ENCODE measurements around the gene SLC39A9. TPM values are rescaled to one million over a fixed set of nuclear protein-coding genes. Genes with fewer than 3 reads are reported as not detected.

The SLC39A9 gene
- total RNA-seq, 1 experiment from 2014 or later, result 39.8 TPM

DNA sequence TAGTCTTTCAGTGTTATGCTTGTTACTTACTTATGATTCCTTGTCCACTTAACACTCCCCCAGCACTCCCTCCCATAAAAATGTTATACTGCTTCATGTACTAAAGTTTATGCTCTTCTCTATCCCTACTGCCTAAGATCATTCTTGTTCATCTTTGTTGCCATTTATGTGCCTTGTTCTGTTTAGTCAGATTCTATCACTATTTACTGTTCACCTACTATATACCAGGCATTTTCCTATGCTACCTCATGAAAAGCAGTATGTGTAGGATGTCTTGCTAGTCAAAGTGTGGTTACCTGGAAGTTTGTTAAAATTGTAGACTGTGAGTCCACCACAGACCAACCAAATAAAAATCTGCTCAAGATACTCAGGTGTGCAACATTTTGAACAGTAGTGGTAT lies 24.3 kb upstream of the SLC39A9 start:
- no peak overlapping the region for H2AK5ac ChIP-seq (ENCODE audit: insufficient read length, low read length)
- Mint-ChIP-seq H3K4me3 (no peak overlapping the region), H3K27me3 (ENCODE audit: low read depth) (no peaks in the 10 kb centered on the region), H3K4me1 (peaks cover 3 to 8% of the 10 kb centered on the region in 2 experiments), H3K9me3 (peaks cover 0 to 3% of the 10 kb centered on the region in 2 experiments; a peak in 1 of 5 replicates), H3K36me3 (ENCODE audit: insufficient read depth in 1 of 3, low read depth in 3 of 3) (peaks cover 22 to 41% (median 34%) of the 10 kb centered on the region in 3 experiments; a peak in 6 of 7 replicates), H3K27ac (no peak overlapping the region)
- no peak overlapping the region for H4K91ac ChIP-seq (ENCODE audit: insufficient read length, low read depth, low read length)
- H4K20me1 ChIP-seq (ENCODE audit: control insufficient read depth, insufficient read depth, insufficient read length), result no peaks in the 10 kb centered on the region
- TF ChIP-seq, protein P1, sequence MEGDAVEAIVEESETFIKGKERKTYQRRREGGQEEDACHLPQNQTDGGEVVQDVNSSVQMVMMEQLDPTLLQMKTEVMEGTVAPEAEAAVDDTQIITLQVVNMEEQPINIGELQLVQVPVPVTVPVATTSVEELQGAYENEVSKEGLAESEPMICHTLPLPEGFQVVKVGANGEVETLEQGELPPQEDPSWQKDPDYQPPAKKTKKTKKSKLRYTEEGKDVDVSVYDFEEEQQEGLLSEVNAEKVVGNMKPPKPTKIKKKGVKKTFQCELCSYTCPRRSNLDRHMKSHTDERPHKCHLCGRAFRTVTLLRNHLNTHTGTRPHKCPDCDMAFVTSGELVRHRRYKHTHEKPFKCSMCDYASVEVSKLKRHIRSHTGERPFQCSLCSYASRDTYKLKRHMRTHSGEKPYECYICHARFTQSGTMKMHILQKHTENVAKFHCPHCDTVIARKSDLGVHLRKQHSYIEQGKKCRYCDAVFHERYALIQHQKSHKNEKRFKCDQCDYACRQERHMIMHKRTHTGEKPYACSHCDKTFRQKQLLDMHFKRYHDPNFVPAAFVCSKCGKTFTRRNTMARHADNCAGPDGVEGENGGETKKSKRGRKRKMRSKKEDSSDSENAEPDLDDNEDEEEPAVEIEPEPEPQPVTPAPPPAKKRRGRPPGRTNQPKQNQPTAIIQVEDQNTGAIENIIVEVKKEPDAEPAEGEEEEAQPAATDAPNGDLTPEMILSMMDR (conservative IDR thresholded peaks at IDR 0.05), result no peak
- no peak overlapping the region for H4K8ac ChIP-seq (replicated peaks; ENCODE audit: insufficient read length, low read depth, low read length)
- H3K27ac ChIP-seq (ENCODE audit: insufficient read length, low read depth, low read length), result no peak overlapping the region
- H3K4me2 ChIP-seq (ENCODE audit: insufficient read depth, insufficient read length, low read length), result no peak overlapping the region
- H3T11ph ChIP-seq (ENCODE audit: low read length), result no peak overlapping the region
- DNase-seq, result no peak
- no peaks in the 10 kb centered on the region for H3K79me2 ChIP-seq (ENCODE audit: insufficient read depth, low read length)
- H3K4me1 ChIP-seq (ENCODE audit: insufficient read depth, low read length), result no peaks in the 10 kb centered on the region
- no peak overlapping the region for H3K23ac ChIP-seq (ENCODE audit: insufficient read length, low read depth, low read length)
- H2BK20ac ChIP-seq (ENCODE audit: low read depth, low read length, poor library complexity, severe bottlenecking), result no peak overlapping the region
- no peak overlapping the region for H3K4ac ChIP-seq (ENCODE audit: low read depth, low read length)
- H2AFZ ChIP-seq (ENCODE audit: low read length), result no peak overlapping the region
- H3K9me3 ChIP-seq (ENCODE audit: control insufficient read depth, low read depth, low read length), result no peaks in the 10 kb centered on the region
- no peak overlapping the region for H3K18ac ChIP-seq (ENCODE audit: insufficient read length, low read depth, low read length)
- H4K5ac ChIP-seq (ENCODE audit: insufficient read length, low read depth, low read length), result no peak overlapping the region
- H3K56ac ChIP-seq (ENCODE audit: insufficient read length, low read depth, low read length), result no peak overlapping the region
- H3K14ac ChIP-seq (ENCODE audit: insufficient read depth, low read length), result no peak overlapping the region
- no peaks in the 10 kb centered on the region for H3K79me1 ChIP-seq (ENCODE audit: insufficient read depth, low read depth, low read length, poor library complexity, severe bottlenecking)
- H2BK12ac ChIP-seq (ENCODE audit: insufficient read length, low read depth, low read length), result no peak overlapping the region
- no peak overlapping the region for H2BK120ac ChIP-seq (ENCODE audit: low read depth, low read length, poor library complexity, severe bottlenecking)
- H2BK5ac ChIP-seq (ENCODE audit: insufficient read length, low read length), result no peak overlapping the region
- H3K9ac ChIP-seq (ENCODE audit: extremely low read depth, insufficient read length, low read length), result no peak overlapping the region
- no peak overlapping the region for H2BK15ac ChIP-seq (ENCODE audit: low read depth, low read length)
- H3K27me3 ChIP-seq (ENCODE audit: insufficient read depth, low read length), result no peaks in the 10 kb centered on the region
- H3K23me2 ChIP-seq (ENCODE audit: insufficient read length, low read depth, low read length, poor library complexity, severe bottlenecking), result no peaks in the 10 kb centered on the region
